HG02588 (cell line): ENCODE results near the gene DDHD1.

Experiments
- ATAC-seq: cut with Tn5 transposase; IDR thresholded peaks from one replicate; pipeline ENCODE4 v1.9.1; 2021; ENCODE audit warnings: mild to moderate bottlenecking, moderate library complexity; ENCODE audit not compliant: unreplicated experiment

Gene DDHD1

GRCh38 chr14:53001787-53002378, 151.2 kb downstream of the DDHD1 start:
- ATAC-seq = no peak

GRCh38 chr14:52998376-52999015, 154.6 kb downstream of the DDHD1 start:
- ATAC-seq = no peak

GRCh38 chr14:52996493-52996892, 156.6 kb downstream of the DDHD1 start:
- no peak for ATAC-seq

DNA sequence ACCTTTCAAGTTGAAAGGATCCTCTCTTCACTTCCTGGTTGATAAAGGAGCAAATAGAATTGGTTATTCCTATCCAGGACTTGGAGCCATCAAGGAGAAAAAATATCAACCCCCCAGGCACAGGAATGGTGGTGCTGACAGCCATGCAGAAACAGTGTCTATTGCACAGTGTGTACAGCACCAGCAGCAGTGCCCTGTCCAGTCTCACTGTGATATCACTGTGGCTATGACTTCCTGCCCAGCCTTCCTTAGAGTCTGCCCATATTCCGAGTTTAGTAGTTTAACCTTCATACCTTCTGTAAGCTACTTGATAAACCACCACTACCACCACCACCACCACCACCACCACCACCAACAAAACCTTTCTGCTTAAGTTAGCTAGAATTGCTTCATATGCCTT, 157.1 kb downstream of the DDHD1 start:
- no peak for ATAC-seq

DNA sequence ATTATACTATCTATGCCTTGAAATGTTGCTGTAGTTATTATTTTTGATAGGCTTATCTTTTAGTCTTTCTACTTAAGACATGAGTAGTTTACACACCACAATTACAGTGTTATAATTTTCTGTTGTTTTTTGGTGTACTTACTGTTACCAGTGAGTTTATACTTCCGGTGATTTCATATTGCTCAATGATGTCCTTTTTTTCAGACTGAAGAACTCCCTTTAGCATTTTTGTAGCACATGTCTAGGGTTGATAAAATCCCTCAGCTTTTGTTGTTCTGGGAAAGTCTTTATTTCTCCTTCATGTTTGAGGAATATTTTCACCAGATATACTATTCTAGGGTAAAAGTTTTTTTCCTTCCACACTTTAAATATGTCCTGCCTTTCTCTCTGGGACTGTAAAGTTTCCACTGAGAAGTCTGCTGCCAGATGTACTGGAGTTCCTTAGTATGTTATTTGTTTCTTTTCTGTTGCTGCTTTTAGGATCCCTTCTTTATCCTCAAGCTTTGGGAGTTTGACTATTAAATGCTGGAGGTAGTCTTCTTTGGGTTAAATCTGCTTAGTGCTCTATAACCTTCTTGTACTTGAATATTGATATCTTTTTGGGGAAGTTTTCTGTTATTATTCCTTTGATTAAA, 160.8 kb downstream of the DDHD1 start:
- no peak for ATAC-seq

DNA sequence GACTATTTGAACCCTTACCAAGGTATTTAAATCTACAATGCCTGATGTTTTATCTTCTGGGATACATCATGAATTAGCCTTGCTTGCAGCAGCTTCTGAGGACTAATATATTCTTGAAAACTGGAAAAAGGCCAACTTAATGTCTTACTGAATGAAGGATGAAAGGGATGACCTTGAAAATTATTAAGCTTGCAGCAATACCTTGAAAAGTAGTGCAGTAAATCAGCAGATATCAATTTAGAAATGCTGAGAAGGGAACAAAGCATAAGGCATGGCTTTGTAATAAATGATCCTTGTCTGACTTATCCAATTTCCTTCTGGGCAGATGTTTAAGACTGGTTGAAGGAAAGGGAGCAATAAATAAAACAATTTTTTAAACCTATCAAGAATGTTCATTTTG, 165.0 kb downstream of the DDHD1 start:
- ATAC-seq = no peak

DNA sequence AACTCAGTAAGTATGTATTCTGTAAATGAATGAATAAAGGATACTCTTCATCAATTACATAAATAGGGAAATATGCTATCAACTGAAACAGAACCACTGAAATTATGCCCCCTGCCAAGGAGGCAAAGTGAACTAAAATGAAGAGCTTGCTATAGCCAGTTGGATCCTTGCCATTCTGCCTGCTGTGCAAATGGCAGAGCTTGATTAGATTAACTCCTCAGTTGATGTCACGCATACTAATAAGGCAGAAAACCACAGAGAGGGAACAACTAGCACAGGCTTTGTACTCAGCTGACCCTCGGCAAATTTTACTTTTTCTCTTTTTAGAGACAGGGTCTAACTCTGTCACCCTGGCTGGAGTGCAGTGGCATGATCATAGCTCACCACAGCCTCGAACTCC, 165.6 kb downstream of the DDHD1 start:
- ATAC-seq = no peak

GRCh38 chr14:52987042-52987441, 166.1 kb downstream of the DDHD1 start:
- no peak for ATAC-seq
